ENCODE results near the gene TCEANC2.

Gene TCEANC2

GRCh38 chr1:54114001-54114400, 60.6 kb downstream of the TCEANC2 start:
- no peak for DNase-seq (ENCODE audit: low read depth)

DNA sequence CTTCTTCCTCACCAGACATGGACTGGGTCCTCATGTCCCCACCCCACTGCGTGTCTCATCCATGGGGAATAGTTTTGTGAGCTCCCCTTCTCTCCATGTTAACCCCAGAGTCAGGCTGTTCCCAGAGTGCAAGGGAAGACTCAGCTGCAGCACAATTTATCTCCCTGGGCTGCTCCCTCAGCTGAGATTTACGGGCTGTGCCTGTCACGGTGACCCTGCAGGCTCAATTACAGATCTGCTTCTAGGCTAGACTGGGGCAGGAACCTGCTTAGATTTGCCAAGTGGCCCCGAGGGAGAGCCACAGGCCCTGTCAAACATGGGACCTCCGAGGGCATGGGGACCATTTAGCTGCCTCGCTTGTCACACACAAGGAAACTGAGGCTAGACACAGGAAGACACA, 61.5 kb downstream of the TCEANC2 start:
- no peak for DNase-seq (ENCODE audit: low read depth)

- DNase-seq (ENCODE audit: low read depth) = no peak
These were observed 62.1 kb downstream of the TCEANC2 start for GRCh38 chr1:54115520-54115919.

DNA sequence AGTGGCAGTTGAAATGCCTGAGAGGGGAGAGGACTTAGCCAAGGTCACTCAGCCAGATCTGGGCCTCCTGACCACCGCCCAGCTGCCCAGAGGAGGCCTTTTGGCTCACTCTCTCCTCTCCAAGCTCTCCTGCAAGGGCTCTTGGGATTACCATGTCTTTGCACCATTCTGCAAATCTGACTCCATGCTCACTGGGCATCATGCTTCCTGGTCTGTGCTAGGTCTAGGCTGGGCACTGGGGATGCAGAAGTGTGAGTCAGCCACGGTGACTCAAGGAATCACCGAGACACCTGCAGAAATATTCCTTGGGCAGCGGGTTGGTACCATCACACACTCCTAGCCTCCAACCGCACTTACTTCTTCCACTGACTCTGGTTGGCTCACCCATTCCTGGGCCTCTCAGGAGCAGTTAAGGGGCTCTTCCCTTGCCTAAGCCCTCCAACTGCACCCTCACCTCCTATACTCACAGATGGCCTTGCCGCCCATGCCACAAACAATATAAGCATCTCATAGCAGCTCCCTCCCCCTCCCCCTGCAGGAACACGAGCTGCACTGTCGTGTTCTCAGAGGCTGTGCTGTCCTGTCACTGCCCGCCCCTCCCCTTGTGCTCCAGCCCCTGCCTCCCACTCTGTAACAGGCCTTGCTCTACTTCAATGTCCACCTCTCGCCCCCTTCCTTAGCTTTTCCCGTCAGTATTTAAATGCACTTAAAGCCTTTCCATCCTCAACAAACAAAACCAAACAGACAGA, 64.6 kb downstream of the TCEANC2 start:
- DNase-seq (ENCODE audit: low read depth) = no peak

GRCh38 chr1:54118704-54119103, 65.3 kb downstream of the TCEANC2 start:
- no peak for DNase-seq (ENCODE audit: low read depth)

DNA sequence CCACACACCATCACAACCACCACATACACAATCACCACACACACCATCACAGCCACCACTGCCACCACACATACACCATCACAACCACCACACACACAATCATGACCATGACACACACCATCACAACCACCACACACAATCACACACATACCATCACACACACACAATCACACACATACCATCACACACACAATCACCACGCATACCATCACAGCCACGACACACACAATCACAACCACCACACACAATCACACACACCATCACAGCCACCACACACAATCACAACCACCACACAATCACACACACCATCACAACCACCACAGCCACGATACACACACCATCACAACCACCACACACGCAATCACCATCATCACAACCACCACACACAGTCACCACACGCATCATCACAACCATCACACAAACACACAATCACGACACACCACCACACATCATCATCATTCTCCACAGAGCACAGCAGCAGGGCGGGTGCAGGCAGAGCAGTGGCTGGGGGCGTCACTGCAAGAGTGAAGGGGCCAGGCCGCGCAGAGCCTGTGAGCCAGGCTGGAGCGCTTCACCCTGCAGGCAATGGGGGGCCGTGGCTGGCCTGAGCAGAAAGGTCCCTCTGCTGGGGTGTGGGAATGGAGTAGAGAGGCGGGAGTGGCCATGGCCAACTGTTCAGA, 66.8 kb downstream of the TCEANC2 start:
- DNase-seq (ENCODE audit: low read depth) = no peak

GRCh38 chr1:54120698-54121481, 67.5 kb downstream of the TCEANC2 start:
- no peak for DNase-seq (ENCODE audit: low read depth)

DNA sequence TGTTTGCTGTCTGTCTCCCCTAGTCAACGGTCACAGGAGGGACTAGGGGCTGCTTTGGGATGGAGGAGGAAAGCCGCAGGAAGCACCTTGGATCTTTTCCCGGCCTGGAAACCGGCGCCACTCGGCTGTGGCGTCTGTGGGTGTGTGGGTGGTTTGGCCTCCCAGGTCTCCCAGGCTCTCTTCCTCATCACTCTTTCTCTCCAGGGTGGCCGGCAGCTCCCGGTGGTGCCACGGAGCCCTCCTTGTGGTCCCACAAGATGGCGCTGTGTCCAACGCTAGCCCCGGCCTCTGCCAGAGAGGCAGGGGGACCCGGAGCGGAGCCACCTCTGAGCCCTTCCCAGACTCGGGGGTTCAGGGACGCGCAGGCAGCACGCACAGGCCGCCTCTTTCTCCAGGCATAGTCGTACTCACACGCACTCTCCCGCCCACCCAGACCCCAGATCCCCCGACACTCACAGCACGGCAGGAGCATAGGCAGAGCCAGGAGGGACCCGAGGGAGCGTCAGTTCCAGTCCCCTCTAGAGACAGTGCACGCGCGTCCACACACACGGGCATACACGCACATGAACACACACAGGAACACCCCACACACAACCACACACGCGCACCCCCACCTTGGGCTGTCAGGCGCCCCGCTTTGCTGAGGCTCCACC, 68.2 kb downstream of the TCEANC2 start:
- peak; percentile 47 for DNase-seq (ENCODE audit: low read depth)

GRCh38 chr1:54122135-54122751, 68.8 kb downstream of the TCEANC2 start:
- no peak for DNase-seq (ENCODE audit: low read depth)

DNA sequence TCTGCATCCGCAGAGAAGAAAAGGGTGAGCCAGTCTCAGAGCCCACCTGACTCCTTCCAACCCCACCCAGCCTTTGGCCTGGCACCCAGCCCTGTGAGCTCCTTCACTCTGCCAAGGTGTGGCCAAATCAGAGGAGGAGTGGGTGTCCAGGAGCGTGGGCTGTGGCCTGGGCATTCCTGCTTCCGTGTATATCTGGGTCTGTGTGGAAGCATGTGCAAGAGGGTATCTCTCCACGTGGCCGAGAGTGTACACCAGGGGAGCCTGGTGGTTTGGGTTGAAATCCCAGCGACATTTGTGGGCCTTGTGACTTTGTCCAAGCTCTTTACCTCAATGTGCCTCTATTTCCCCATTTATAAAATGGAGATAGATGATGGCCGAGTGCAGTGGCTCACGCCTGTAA, 69.6 kb downstream of the TCEANC2 start:
- DNase-seq (ENCODE audit: low read depth) = no peak

GRCh38 chr1:54124472-54124871, 71.1 kb downstream of the TCEANC2 start:
- DNase-seq (ENCODE audit: low read depth) = no peak

DNA sequence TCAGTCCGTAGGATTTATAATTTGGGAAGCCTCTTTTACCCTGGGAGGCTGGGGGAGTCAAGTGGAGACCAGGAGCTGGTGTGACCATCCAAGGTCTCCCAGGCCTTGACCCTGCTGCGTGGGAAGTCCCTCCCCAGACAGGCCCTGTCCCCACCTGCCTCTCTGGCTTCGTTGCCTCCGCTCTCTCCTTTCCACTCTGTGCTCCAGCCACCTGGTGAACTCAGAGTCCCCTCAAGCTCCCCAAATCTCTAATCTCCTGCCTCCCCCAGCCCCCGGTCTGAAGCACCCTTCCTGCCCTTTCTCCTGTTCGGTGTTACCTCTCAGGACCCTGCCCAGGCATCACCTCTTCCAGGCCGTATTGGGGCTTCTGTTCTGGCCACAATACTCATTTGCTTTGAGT, 71.5 kb downstream of the TCEANC2 start:
- no peak for DNase-seq (ENCODE audit: low read depth)

- DNase-seq (ENCODE audit: low read depth) = no peak
These were observed 72.1 kb downstream of the TCEANC2 start for GRCh38 chr1:54125386-54126070.

- no peak for DNase-seq (ENCODE audit: low read depth)
These were observed 72.9 kb downstream of the TCEANC2 start for GRCh38 chr1:54126271-54126815.

GRCh38 chr1:54127594-54128300, 74.3 kb downstream of the TCEANC2 start:
- DNase-seq (ENCODE audit: low read depth) = no peak

GRCh38 chr1:54129858-54130257, 76.5 kb downstream of the TCEANC2 start:
- DNase-seq (ENCODE audit: low read depth) = no peak

DNA sequence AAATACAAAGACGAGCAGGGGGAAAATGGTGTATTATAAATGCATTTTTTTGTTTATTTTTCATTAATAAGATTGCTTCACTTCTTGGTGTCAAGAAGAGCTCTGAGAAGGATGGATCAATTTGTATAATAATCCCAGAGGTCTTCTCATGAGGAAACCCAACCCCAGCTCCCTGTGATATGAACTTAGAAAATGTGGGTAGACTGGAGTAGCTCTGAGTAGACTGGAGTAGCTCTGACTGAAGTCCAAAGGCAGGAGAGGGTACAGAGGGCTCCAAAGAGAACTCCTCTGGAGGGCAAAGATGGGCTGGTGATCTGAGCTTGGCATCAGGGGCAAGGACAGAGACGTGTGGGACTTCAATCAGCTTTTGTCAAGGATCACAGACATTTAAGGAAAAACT, 78.0 kb downstream of the TCEANC2 start:
- no peak for DNase-seq (ENCODE audit: low read depth)

GRCh38 chr1:54132495-54132894, 79.1 kb downstream of the TCEANC2 start:
- no peak for DNase-seq (ENCODE audit: low read depth)

- no peak for DNase-seq (ENCODE audit: low read depth)
These were observed 80.9 kb downstream of the TCEANC2 start for GRCh38 chr1:54134295-54134694.

DNA sequence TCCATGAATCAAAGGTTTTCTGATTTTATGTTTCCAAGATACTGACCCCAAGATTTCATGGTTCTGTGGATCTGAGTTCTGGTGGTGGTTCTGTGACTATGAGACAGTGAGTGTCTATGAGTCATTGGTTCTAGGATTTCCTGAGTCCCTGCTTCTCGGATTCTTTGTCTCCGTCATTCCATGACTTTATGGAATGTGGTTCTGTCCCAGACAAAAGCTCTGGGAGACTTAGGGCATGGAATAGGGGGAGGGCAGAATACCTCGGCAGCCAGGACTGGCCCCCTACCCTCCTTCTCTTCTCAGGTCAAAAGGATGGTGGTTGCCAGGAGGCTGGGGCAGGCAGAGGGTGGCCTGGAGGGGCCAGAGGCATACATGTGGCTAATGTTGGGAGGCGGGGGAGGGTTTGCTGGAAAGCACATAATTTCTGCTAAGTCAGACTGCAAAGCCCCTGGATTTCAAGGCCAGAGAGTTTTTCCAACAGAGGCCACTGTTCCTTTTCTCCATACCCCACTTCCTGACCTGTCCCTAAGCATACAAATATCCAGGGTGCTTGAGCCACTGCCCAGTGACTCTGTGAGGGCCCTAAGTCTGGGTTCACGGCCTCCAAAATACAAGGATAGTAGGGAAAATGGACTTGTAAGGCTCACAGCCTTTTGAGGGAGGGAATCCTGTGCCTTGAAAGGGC, 82.2 kb downstream of the TCEANC2 start:
- no peak for DNase-seq (ENCODE audit: low read depth)
